ENCODE results near the gene CNGA4.
"Not testable (repeated sequence)": the region's sequence is repeated elsewhere in the genome, so short reads cannot be mapped to it uniquely, and the experiment has no call there.

Gene CNGA4

GRCh38 chr11:6225896-6226295 lies 13.0 kb upstream of the CNGA4 start:
- no peak for DNase-seq

- no peak for DNase-seq
Measured at GRCh38 chr11:6228520-6228919, 10.4 kb upstream of the CNGA4 start.

GRCh38 chr11:6229911-6230310 lies 9.0 kb upstream of the CNGA4 start:
- DNase-seq, result no peak

- DNase-seq, result no peak
Measured at GRCh38 chr11:6232899-6233298, 6.0 kb upstream of the CNGA4 start.

- DNase-seq, result no peak
Measured at GRCh38 chr11:6233984-6234386, 4.9 kb upstream of the CNGA4 start.

GRCh38 chr11:6234387-6235107 lies 4.3 kb upstream of the CNGA4 start, which contains the start of gene FHIP1B:
Gene FHIP1B (minus strand): TSS chr11:6234636. CDS start chr11:6224516, 10,120 bp downstream.
- peak; percentile 85 to 100 (median 98) for DNase-seq

- no peak for DNase-seq
Measured at GRCh38 chr11:6237266-6237665, 1.6 kb upstream of the CNGA4 start.

GRCh38 chr11:6237761-6238302 lies 1.1 kb upstream of the CNGA4 start:
- no peak for DNase-seq

GRCh38 chr11:6240139-6240538 lies 1.2 kb downstream of the CNGA4 start:
- no peak for DNase-seq

- DNase-seq, result no peak
Measured at GRCh38 chr11:6240781-6241180, 1.9 kb downstream of the CNGA4 start.

GRCh38 chr11:6241316-6241715 lies 2.4 kb downstream of the CNGA4 start:
- no peak for DNase-seq

- DNase-seq, result no peak
Measured at GRCh38 chr11:6245536-6245935, 6.6 kb downstream of the CNGA4 start.

- DNase-seq, result no peak
Measured at GRCh38 chr11:6248248-6248647, 9.4 kb downstream of the CNGA4 start.

GRCh38 chr11:6248897-6249296 lies 10.0 kb downstream of the CNGA4 start:
- not testable (repeated sequence) for DNase-seq

GRCh38 chr11:6249770-6250555 lies 11.1 kb downstream of the CNGA4 start:
- no peak for DNase-seq

- DNase-seq, result peak in 5 of 14 donors; percentile 6 to 71 (median 15)
Measured at GRCh38 chr11:6251120-6251733, 12.3 kb downstream of the CNGA4 start.

- peak in 1 of 14 donors; percentile 35 for DNase-seq
Measured at GRCh38 chr11:6251990-6252473, 13.1 kb downstream of the CNGA4 start.

GRCh38 chr11:6253197-6253596 lies 14.3 kb downstream of the CNGA4 start:
- DNase-seq, result no peak

- DNase-seq, result peak in 1 of 14 donors; percentile 50
Measured at GRCh38 chr11:6258141-6258540, 19.3 kb downstream of the CNGA4 start.

- DNase-seq, result no peak
Measured at GRCh38 chr11:6258571-6259081, 19.7 kb downstream of the CNGA4 start.

GRCh38 chr11:6260207-6260726 lies 21.4 kb downstream of the CNGA4 start:
- DNase-seq, result peak in 1 of 14 donors; percentile 69

GRCh38 chr11:6263662-6264061 lies 24.8 kb downstream of the CNGA4 start:
- no peak for DNase-seq

Data from C1 segment of cervical spinal cord (tissue), 14 donors.